OCI-LY1 (cell line): ENCODE results near the gene PTPN14.

Experiments
- H2AFZ ChIP-seq: fragments of 200-600 bp; sonication (generic), shearing (Covaris generic); 2 replicates; pipeline ENCODE4 v1.6.0; 2014; ENCODE audit warnings: antibody characterized with exemption, mild to moderate bottlenecking, low read length
- H3F3A ChIP-seq: fragments of 200-600 bp; sonication (generic), shearing (Covaris generic); 2 replicates; pipeline ENCODE4 v1.6.0; 2014; ENCODE audit warnings: mild to moderate bottlenecking, antibody characterized with exemption, low read length, moderate library complexity; ENCODE audit not compliant: insufficient read depth
- H3K27ac ChIP-seq: fragments of 200-600 bp; sonication (generic); 2 replicates; pipeline ENCODE4 v1.5.1; 2014; ENCODE audit warnings: low read length, mixed run types, mild to moderate bottlenecking, low read depth; ENCODE audit not compliant: poor library complexity, severe bottlenecking
- H3K27me3 ChIP-seq: fragments of 200-600 bp; sonication (generic); 2 replicates; pipeline ENCODE4 v1.6.0; 2014; ENCODE audit warnings: antibody characterized with exemption, mild to moderate bottlenecking, low read length, moderate library complexity; ENCODE audit not compliant: insufficient read depth
- H3K36me3 ChIP-seq: fragments of 200-600 bp; sonication (generic); 2 replicates; pipeline ENCODE4 v1.6.1; 2014; ENCODE audit warnings: mild to moderate bottlenecking, antibody characterized with exemption, low read length, moderate library complexity, mixed read lengths; ENCODE audit not compliant: insufficient read depth
- H3K4me1 ChIP-seq: fragments of 200-600 bp; sonication (generic); 2 replicates; pipeline ENCODE4 v1.5.1; 2014; ENCODE audit warnings: mild to moderate bottlenecking, low read length, moderate library complexity; ENCODE audit not compliant: insufficient read depth, severe bottlenecking
- H3K4me2 ChIP-seq: fragments of 200-600 bp; sonication (generic), shearing (Covaris generic); 2 replicates; pipeline ENCODE4 v1.6.1; 2014; ENCODE audit warnings: low read length
- H3K4me3 ChIP-seq: fragments of 200-600 bp; sonication (generic); 2 replicates; pipeline ENCODE4 v1.5.1; 2014; ENCODE audit warnings: low read length, low read depth, mild to moderate bottlenecking, mixed read lengths; ENCODE audit not compliant: poor library complexity, severe bottlenecking
- H3K79me2 ChIP-seq: fragments of 200-600 bp; shearing (Covaris generic); 2 replicates; pipeline ENCODE4 v1.6.1; 2016; ENCODE audit warnings: mixed run types, low read length, mixed read lengths; ENCODE audit not compliant: insufficient read depth
- H3K9ac ChIP-seq: fragments of 200-600 bp; sonication (generic), shearing (Covaris generic); 2 replicates; pipeline ENCODE4 v1.6.1; 2014; ENCODE audit warnings: mild to moderate bottlenecking, low read length, mixed read lengths
- H3K9me2 ChIP-seq: fragments of 200-600 bp; sonication (generic), shearing (Covaris generic); 2 replicates; pipeline ENCODE4 v1.6.1; 2014; ENCODE audit warnings: low read depth, mild to moderate bottlenecking, low read length, mixed read lengths
- H3K9me3 ChIP-seq: fragments of 200-600 bp; shearing (Covaris generic); 2 replicates; pipeline ENCODE4 v1.6.1; 2014; ENCODE audit warnings: low read length, mixed read lengths
- H4K20me1 ChIP-seq: fragments of 200-600 bp; sonication (generic), shearing (Covaris generic); 2 replicates; pipeline ENCODE4 v1.6.0; 2016; ENCODE audit warnings: mild to moderate bottlenecking, low read length; ENCODE audit not compliant: insufficient read depth
- CTCF ChIP-seq: fragments of 200-600 bp; sonication (generic), shearing (Covaris generic); IDR thresholded peaks from 2 replicates; pipeline ENCODE4 v1.5.1; 2017; ENCODE audit warnings: mild to moderate bottlenecking, antibody characterized with exemption, low read length, moderate library complexity, mixed read lengths
- EZH2 ChIP-seq: fragments of 200-600 bp; sonication (generic), shearing (Covaris generic); IDR thresholded peaks from 2 replicates; pipeline ENCODE4 v1.8.0; 2017; ENCODE audit warnings: borderline replicate concordance, mixed run types, mild to moderate bottlenecking, antibody characterized with exemption, low read length, moderate library complexity, mixed read lengths

The PTPN14 gene

GRCh38 chr1:214337511-214337910 is 213.9 kb downstream of the PTPN14 start:
- Histone ChIP-seq H3K27me3 (no peaks in the 10 kb centered on the region), H3K27ac (no peak overlapping the region), H3K79me2 (no peaks in the 10 kb centered on the region), H3K9me2 (no peaks in the 10 kb centered on the region), H3K9ac (no peak overlapping the region), H4K20me1 (no peaks in the 10 kb centered on the region), H2AFZ (no peak overlapping the region), H3F3A (no peaks in the 10 kb centered on the region), H3K36me3 (no peaks in the 10 kb centered on the region), H3K9me3 (no peaks in the 10 kb centered on the region), H3K4me2 (no peak overlapping the region), H3K4me1 (no peaks in the 10 kb centered on the region), H3K4me3 (no peak overlapping the region)
- no peak for TF ChIP-seq EZH2

GRCh38 chr1:214337015-214337414 is 214.4 kb downstream of the PTPN14 start:
- Histone ChIP-seq H3F3A (no peaks in the 10 kb centered on the region), H3K27me3 (no peaks in the 10 kb centered on the region), H3K9me3 (no peaks in the 10 kb centered on the region), H3K4me1 (no peaks in the 10 kb centered on the region), H4K20me1 (no peaks in the 10 kb centered on the region), H3K4me2 (no peak overlapping the region), H3K79me2 (no peaks in the 10 kb centered on the region), H3K9ac (no peak overlapping the region), H3K27ac (no peak overlapping the region), H2AFZ (no peak overlapping the region), H3K4me3 (no peak overlapping the region), H3K36me3 (no peaks in the 10 kb centered on the region), H3K9me2 (no peaks in the 10 kb centered on the region)
- TF ChIP-seq CTCF (no peak), EZH2 (no peak)

GRCh38 chr1:214335567-214335966 is 215.8 kb downstream of the PTPN14 start:
- no peaks in the 10 kb centered on the region for H3K9me3 ChIP-seq
- H3K27ac ChIP-seq: no peak overlapping the region
- H3K4me3 ChIP-seq: no peak overlapping the region
- no peak overlapping the region for H3K4me2 ChIP-seq
- no peaks in the 10 kb centered on the region for H3K4me1 ChIP-seq
- H3K9ac ChIP-seq: no peak overlapping the region
- no peaks in the 10 kb centered on the region for H3F3A ChIP-seq
- H3K9me2 ChIP-seq: no peaks in the 10 kb centered on the region
- H3K79me2 ChIP-seq: no peaks in the 10 kb centered on the region
- no peaks in the 10 kb centered on the region for H4K20me1 ChIP-seq
- H2AFZ ChIP-seq: no peak overlapping the region
- H3K36me3 ChIP-seq: no peaks in the 10 kb centered on the region
- no peak for TF ChIP-seq CTCF
- TF ChIP-seq EZH2: no peak
- no peaks in the 10 kb centered on the region for H3K27me3 ChIP-seq
